ENCODE measurements around the gene C10orf105. TPM values are rescaled to one million over a fixed set of nuclear protein-coding genes. Genes with fewer than 3 reads are reported as not detected.

C10orf105 gene
- total RNA-seq, 4 donors from 2014 or later: 0.20 to 0.42 (median 0.26) TPM

DNA sequence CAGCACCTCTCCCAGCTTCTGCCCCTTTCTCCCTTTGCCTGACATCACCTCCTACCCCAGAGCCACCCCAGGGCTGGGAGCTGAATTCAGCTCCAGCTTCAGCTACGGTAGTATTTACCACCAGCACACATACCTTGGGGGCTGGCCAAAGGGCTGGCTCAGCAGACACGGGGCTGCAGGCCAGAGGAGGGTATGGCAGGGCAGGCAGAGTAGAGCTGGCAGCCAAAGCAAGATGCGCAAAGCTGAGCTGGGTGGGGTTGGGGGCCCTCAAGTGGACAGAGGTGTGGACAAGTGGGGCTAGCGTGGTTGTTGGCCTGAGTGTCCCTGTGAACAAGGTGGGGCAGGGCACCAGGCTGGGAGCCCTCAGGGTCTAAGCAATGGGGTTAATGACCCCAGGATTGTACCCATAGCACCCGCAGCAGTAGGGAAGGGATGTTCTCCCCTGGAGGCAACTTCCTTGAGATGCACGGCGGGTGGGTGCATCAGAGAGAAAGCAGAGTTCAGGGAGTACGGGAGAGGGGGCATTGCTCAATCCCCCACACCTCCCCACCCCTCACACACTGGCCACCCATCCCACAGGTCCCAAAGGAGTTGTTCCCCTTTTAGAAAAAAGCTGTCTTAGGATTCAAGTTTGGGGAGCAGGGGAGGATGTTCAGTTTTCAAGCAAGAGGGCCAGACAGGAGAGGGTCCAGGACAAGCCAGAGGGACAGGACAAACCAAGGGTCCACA is 45.8 kb upstream of the C10orf105 start:
- peak overlapping the region; percentile 57 to 98 (median 97) for H3K27ac ChIP-seq
- 50 to 55% methylated on average over 8 of the region's 8 CpGs for WGBS, 2 donors
- TF ChIP-seq POLR2A (IDR thresholded peaks at IDR 0.05) (no peak), CTCF (IDR thresholded peaks at IDR 0.05) (no peak), EP300 (IDR thresholded peaks at IDR 0.05) (no peak)
- no peaks in the 10 kb centered on the region for H3K27me3 ChIP-seq
- DNase-seq (ENCODE audit: low spot score in 2 of 2): no peak
- no peak overlapping the region for H3K4me3 ChIP-seq
- H3K4me1 ChIP-seq: peaks cover 7 to 100% (median 82%) of the 10 kb centered on the region in 4 donors
- no peaks in the 10 kb centered on the region for H3K9me3 ChIP-seq
- H3K36me3 ChIP-seq: peaks cover 0 to 36% (median 0%) of the 10 kb centered on the region in 3 donors

- Histone ChIP-seq H3K4me1 (peaks cover 5 to 91% (median 67%) of the 10 kb centered on the region in 4 donors), H3K36me3 (peaks cover 0 to 48% (median 0%) of the 10 kb centered on the region in 3 donors), H3K9me3 (no peaks in the 10 kb centered on the region), H3K4me3 (no peak overlapping the region), H3K27ac (peak overlapping the region in 3 of 4 donors; percentile 96 to 98 (median 98)), H3K27me3 (no peaks in the 10 kb centered on the region)
- DNase-seq (ENCODE audit: low spot score in 2 of 2): no peak
- 55 to 69% methylated on average over 11 of the region's 11 CpGs for WGBS, 2 donors
- TF ChIP-seq CTCF (IDR thresholded peaks at IDR 0.05): no peak
- TF ChIP-seq EP300 (IDR thresholded peaks at IDR 0.05): no peak
- no peak for TF ChIP-seq POLR2A (IDR thresholded peaks at IDR 0.05)
Measured at GRCh38 chr10:71763352-71764127, 44.0 kb upstream of the C10orf105 start.

- peaks cover 0 to 60% (median 0%) of the 10 kb centered on the region in 3 donors for H3K36me3 ChIP-seq
- H3K4me1 ChIP-seq: peaks cover 5 to 91% (median 66%) of the 10 kb centered on the region in 4 donors
- DNase-seq (ENCODE audit: low spot score in 2 of 2): no peak
- H3K27ac ChIP-seq: peak overlapping the region in 2 of 4 donors; percentile 98
- no peaks in the 10 kb centered on the region for H3K27me3 ChIP-seq
- WGBS, 2 donors: 84 to 88% methylated on average over 5 of the region's 5 CpGs
- TF ChIP-seq EP300 (IDR thresholded peaks at IDR 0.05) (no peak), POLR2A (IDR thresholded peaks at IDR 0.05) (no peak), CTCF (IDR thresholded peaks at IDR 0.05) (no peak)
- no peaks in the 10 kb centered on the region for H3K9me3 ChIP-seq
- H3K4me3 ChIP-seq: no peak overlapping the region
Measured at GRCh38 chr10:71762324-71762723, 42.7 kb upstream of the C10orf105 start.

- H3K9me3 ChIP-seq: no peaks in the 10 kb centered on the region
- TF ChIP-seq CTCF (IDR thresholded peaks at IDR 0.05): no peak
- no peak for TF ChIP-seq POLR2A (IDR thresholded peaks at IDR 0.05)
- TF ChIP-seq EP300 (IDR thresholded peaks at IDR 0.05): no peak
- no peak for DNase-seq (ENCODE audit: low spot score in 2 of 2)
- H3K4me1 ChIP-seq: peaks cover 1 to 91% (median 66%) of the 10 kb centered on the region in 4 donors
- H3K27ac ChIP-seq: peak overlapping the region in 3 of 4 donors; percentile 7 to 98 (median 98)
- H3K27me3 ChIP-seq: no peaks in the 10 kb centered on the region
- 91 to 92% methylated on average over 20 to 26 of the region's 26 CpGs for WGBS, 2 donors
- no peak overlapping the region for H3K4me3 ChIP-seq
- peaks cover 0 to 63% (median 0%) of the 10 kb centered on the region in 3 donors for H3K36me3 ChIP-seq
Measured at GRCh38 chr10:71761541-71762113, 42.0 kb upstream of the C10orf105 start.
